HUES48 (cell line): ENCODE measurements around the gene LRRC18.

Source experiments
- H3K27ac ChIP-seq: one replicate; pipeline ENCODE4 v1.7.0; 2013; ENCODE audit warnings: low read depth, low read length, inconsistent platforms
- H3K27me3 ChIP-seq: 2 replicates; pipeline ENCODE4 v1.6.1; 2013; ENCODE audit warnings: mild to moderate bottlenecking, low read length; ENCODE audit not compliant: control insufficient read depth, insufficient read depth
- H3K36me3 ChIP-seq: 2 replicates; pipeline ENCODE4 v1.6.1; 2013; ENCODE audit warnings: low read length; ENCODE audit not compliant: control insufficient read depth, insufficient read depth
- H3K4me1 ChIP-seq: 2 replicates; pipeline ENCODE4 v1.6.1; 2013; ENCODE audit warnings: mild to moderate bottlenecking, low read length; ENCODE audit not compliant: control insufficient read depth, insufficient read depth
- H3K4me3 ChIP-seq: 2 replicates; pipeline ENCODE4 v1.5.1; 2013; ENCODE audit warnings: mild to moderate bottlenecking, low read depth, low read length
- H3K9ac ChIP-seq: 2 replicates; pipeline ENCODE4 v1.6.1; 2013; ENCODE audit warnings: mild to moderate bottlenecking, low read depth, low read length, moderate library complexity
- H3K9me3 ChIP-seq: 2 replicates; pipeline ENCODE4 v1.6.1; 2013; ENCODE audit warnings: low read length; ENCODE audit not compliant: control insufficient read depth, insufficient read depth

The LRRC18 gene

DNA sequence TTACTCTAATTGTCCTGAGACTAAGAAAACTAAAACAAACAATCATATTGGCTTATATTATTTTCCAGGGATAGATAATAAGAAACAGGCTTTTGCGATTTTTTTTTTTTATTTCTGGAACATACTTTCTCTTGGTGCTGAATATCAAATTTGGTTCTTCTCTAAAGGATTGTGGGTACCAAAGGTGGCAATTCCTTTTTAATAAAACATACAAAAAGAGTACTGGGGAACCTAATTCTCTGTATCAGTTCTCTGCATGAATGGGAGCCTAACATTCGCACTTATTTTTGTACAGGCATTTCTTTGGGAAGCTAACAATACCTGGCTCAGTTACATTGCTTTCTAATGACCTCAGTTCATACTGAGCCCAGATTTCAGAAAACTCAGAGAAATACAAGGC, 32.8 kb downstream of the LRRC18 start:
- Histone ChIP-seq H3K4me3 (no peak overlapping the region), H3K4me1 (peaks cover 4% of the 10 kb centered on the region; the same call in 1 of the 2 replicates), H3K36me3 (no peaks in the 10 kb centered on the region), H3K9me3 (no peaks in the 10 kb centered on the region), H3K9ac (no peak overlapping the region), H3K27me3 (no peaks in the 10 kb centered on the region), H3K27ac (no peak overlapping the region)

DNA sequence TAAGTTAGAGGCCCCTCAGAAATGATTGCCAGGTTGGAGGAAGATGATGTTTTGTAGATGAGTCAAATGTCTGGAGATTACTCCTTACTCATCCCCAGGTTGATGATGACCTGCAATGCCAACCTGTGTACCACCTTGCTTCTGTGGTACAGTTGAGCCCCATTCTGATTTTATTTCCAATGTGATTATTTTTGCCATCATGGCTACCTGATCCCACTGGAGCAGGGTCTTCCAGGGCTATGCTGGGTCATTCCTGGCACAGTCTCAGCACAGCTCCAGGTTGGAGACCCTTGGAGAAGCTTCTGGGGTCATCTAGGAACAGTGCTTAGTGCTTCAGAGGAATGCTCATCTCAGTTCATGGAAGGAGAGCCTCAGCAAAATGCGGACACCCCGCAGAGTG, 34.3 kb downstream of the LRRC18 start:
- Histone ChIP-seq H3K4me3 (no peak overlapping the region), H3K9me3 (no peaks in the 10 kb centered on the region), H3K4me1 (peaks cover 4% of the 10 kb centered on the region; the same call in 1 of the 2 replicates), H3K36me3 (no peaks in the 10 kb centered on the region), H3K27me3 (no peaks in the 10 kb centered on the region), H3K9ac (no peak overlapping the region), H3K27ac (no peak overlapping the region)

DNA sequence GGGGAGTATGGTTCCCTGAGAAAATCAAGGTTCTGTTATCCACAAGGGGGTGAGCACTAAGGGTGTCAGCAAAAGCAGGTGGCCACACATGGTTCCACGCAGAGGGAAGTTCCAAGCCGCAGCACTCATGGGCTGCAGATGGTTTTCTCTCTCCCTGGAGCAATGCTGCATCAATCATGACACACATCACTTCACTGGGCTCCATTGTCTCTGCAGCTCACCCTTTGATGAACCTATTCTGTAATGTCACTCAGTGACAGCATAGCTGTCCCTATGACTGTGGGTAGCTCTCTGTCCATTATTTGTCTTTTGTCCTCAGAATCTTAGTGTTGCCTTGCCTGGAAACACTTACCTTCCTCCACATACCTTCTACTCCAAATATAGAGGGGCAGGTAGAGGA, 34.8 kb downstream of the LRRC18 start:
- Histone ChIP-seq H3K27ac (no peak overlapping the region), H3K36me3 (no peaks in the 10 kb centered on the region), H3K27me3 (no peaks in the 10 kb centered on the region), H3K4me1 (peaks cover 4% of the 10 kb centered on the region; the same call in 1 of the 2 replicates), H3K4me3 (no peak overlapping the region), H3K9ac (no peak overlapping the region), H3K9me3 (no peaks in the 10 kb centered on the region)

DNA sequence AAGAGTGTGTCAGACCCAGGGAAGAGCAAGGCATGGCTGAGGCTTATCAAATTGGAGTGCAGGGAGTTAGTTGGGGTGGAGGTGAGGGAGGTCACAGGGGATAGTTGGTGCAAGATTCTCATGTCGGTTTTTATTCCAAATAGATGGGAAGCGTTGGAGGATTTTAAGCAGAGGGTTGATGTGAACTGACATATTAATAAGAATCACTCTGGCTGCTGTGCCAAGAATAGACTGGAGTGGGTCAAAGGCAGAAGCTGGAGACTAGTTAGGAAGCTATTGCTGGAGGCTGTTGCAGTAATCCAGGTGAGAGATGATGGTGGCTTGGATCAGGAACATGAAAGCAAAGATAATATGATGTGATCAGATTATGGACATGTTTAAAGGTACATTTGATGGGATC, 36.5 kb downstream of the LRRC18 start:
- Histone ChIP-seq H3K9me3 (no peaks in the 10 kb centered on the region), H3K4me1 (peaks cover 4% of the 10 kb centered on the region; the same call in 1 of the 2 replicates), H3K27ac (no peak overlapping the region), H3K4me3 (no peak overlapping the region), H3K27me3 (no peaks in the 10 kb centered on the region), H3K9ac (no peak overlapping the region), H3K36me3 (no peaks in the 10 kb centered on the region)

DNA sequence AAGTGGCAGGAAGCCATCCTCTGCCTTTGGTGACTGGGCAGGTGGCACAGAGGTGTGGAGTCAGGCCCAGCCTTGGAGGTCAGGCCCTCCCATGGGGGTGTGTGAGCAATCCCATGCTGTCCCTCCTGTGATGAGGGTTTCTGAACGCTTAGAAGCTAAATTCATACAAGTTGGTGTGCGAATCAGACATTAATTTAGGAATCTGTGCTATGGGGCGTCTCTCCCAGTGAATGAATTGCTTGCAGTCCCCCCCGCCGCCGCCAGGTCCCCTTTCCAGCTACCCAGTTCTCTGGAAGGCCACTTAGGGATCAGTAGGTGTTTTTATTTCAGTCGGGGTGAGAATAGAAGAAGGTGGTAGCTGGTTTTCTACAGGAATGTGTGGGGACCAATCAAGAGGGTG, 37.5 kb downstream of the LRRC18 start:
- H3K4me3 ChIP-seq: no peak overlapping the region
- H3K27ac ChIP-seq: no peak overlapping the region
- no peaks in the 10 kb centered on the region for H3K27me3 ChIP-seq
- peaks cover 4% of the 10 kb centered on the region; the same call in 1 of the 2 replicates for H3K4me1 ChIP-seq
- no peak overlapping the region for H3K9ac ChIP-seq
- no peaks in the 10 kb centered on the region for H3K9me3 ChIP-seq
- H3K36me3 ChIP-seq: no peaks in the 10 kb centered on the region

DNA sequence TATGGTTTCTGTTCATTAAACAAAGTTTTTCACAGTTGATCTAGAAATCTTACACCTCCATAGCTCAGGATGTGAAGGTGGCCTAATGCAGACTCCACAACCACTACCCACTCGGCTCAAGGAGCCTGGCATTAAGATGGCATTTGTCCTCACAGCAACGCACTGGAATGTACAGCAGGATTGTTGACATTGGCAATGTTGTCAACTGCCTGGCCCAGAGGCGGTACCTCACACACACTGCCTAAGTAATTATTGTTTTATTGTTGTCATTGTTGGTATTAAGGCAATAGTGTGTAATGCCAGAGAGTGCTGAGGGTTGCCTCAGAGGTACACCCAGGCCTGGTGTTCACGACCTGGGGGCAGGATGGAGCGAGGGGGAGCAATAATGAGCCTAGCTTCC, 38.3 kb downstream of the LRRC18 start:
- Histone ChIP-seq H3K27ac (no peak overlapping the region), H3K4me3 (no peak overlapping the region), H3K27me3 (no peaks in the 10 kb centered on the region), H3K36me3 (no peaks in the 10 kb centered on the region), H3K4me1 (peaks cover 2% of the 10 kb centered on the region; the same call in 1 of the 2 replicates), H3K9me3 (no peaks in the 10 kb centered on the region), H3K9ac (no peak overlapping the region)

DNA sequence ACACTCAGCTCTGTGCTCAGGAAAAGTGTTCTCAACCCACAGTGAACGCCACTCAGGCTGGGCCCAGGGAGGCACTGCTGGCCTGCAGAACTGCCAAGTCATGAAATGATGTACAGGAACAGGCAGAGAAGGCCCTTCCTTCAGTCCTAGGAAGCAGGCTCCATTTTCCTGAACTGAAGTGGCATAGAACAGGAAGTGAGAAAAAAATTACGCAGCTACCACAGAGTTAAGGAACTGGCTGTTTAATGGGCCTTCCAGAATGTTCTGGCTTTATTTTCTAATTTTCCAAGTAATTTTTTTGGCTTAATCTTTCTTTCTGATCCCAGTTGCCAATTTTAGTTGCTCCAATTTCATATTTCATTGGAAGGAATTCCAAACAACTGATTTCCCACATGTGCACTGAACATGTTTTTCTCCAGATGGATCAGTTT, 39.3 kb downstream of the LRRC18 start:
- Histone ChIP-seq H3K4me1 (no peaks in the 10 kb centered on the region), H3K4me3 (no peak overlapping the region), H3K27ac (no peak overlapping the region), H3K27me3 (no peaks in the 10 kb centered on the region), H3K36me3 (no peaks in the 10 kb centered on the region), H3K9me3 (no peaks in the 10 kb centered on the region), H3K9ac (no peak overlapping the region)

DNA sequence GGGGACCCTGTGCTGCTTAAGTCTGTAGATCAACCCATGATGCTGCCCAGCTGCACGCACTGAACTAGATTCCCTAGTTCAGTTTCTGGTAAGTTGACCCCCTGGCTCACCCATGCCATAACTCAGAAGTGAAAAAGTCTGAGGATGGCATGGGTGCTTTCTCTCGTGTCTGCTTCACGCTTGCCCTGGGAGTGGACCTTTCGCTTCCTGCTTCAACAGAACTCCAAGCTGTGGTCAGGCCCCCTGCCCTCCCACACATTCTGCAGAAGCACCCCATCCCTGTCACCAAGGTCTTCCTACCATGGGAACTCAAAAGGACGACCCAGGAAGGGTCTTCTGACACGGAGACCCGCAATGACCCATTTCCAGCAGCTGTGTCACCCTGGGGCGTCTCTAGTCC, 39.9 kb downstream of the LRRC18 start:
- Histone ChIP-seq H3K4me3 (no peak overlapping the region), H3K9ac (no peak overlapping the region), H3K27me3 (no peaks in the 10 kb centered on the region), H3K36me3 (no peaks in the 10 kb centered on the region), H3K9me3 (no peaks in the 10 kb centered on the region), H3K4me1 (no peaks in the 10 kb centered on the region), H3K27ac (no peak overlapping the region)

DNA sequence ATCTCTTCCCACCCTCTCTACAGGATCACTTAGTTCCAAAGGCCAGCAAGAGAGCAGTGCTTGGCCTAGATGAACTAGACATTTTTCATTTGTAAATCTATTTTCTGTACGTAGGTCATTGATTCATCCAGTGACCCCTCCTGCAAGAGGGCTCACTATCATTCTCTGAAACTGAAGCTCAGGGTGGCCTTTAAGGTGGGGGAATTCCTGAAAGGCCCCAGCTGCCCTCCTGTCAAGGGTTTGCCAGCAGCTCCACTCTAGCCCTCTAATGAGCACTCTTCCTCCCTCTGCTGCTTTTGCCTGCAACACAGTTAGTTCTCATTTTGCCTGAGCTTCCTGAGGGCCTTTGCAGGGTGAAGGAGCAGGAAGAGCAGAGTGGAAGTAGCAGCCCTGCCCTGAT, 41.2 kb downstream of the LRRC18 start:
- Histone ChIP-seq H3K27me3 (no peaks in the 10 kb centered on the region), H3K27ac (no peak overlapping the region), H3K4me1 (no peaks in the 10 kb centered on the region), H3K4me3 (no peak overlapping the region), H3K9ac (no peak overlapping the region), H3K9me3 (no peaks in the 10 kb centered on the region), H3K36me3 (no peaks in the 10 kb centered on the region)

DNA sequence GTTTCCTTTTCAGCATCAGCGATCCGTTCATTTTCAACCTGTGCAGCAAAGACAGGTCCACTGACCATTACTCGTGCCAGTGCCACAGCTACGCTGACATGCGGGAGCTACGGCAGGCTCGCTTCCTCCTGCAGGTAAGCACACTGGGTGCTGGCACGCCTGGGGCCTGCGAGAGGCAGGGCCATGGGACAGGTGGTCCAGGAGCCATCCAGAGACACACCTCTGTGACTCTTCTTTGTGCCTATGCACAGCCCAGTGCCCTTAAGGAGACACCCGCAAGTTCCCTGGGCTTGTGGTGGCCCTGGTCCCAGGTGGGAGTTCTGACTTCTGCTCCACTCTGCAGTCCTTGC, 42.2 kb downstream of the LRRC18 start:
- no peaks in the 10 kb centered on the region for H3K27me3 ChIP-seq
- H3K9ac ChIP-seq: no peak overlapping the region
- H3K27ac ChIP-seq: no peak overlapping the region

DNA sequence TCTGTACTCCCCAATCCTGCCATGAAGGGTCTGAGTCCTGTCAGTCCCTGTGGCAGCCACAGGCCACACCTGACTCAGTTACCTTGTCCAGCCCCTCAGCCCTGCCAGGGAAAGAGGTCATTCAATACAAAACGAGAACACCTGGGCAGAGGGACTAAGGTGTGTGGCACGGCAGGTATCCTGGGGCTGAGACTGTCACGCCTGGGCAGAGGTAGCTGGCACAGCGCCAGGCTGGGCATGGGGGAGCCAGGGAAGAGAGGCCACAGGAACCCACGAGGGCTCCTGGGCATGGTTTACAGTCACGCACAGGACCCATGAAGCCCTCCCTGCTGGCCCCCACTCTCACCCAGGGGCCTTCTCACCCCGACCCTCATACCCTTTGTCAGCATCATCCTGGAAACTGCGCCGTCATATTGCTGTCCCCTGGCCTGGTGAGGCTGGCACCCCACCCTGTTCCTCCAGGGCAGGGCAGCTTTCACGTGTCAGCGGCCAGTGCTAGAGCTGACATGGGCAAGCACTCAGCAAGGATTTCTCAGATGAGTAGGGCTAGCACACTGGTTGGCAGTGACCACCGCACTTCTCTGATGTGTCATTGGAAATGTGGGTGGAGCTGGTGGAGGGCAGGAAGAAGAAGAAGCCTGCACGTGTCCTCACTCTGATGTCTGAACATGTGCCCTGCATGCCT, 42.7 kb downstream of the LRRC18 start:
- Histone ChIP-seq H3K4me1 (no peaks in the 10 kb centered on the region), H3K9me3 (no peaks in the 10 kb centered on the region), H3K27me3 (no peaks in the 10 kb centered on the region), H3K9ac (no peak overlapping the region), H3K4me3 (no peak overlapping the region), H3K36me3 (no peaks in the 10 kb centered on the region), H3K27ac (no peak overlapping the region)

More for the DNA sequence above, 42.2 kb downstream of the LRRC18 start:
- H3K4me1 ChIP-seq: no peaks in the 10 kb centered on the region
- no peak overlapping the region for H3K4me3 ChIP-seq
- H3K9me3 ChIP-seq: no peaks in the 10 kb centered on the region
- H3K36me3 ChIP-seq: no peaks in the 10 kb centered on the region
